Neural cell (in vitro differentiated cells): ENCODE data around the gene PGBD5.

Experiments used
- CTCF ChIP-seq: fragments of 450-650 bp; IDR thresholded peaks from 2 replicates; pipeline ENCODE4 v1.5.1; 2014; ENCODE audit warnings: antibody characterized with exemption, mild to moderate bottlenecking, moderate library complexity; ENCODE audit not compliant: poor library complexity, severe bottlenecking
- EP300 ChIP-seq: fragments of 450-650 bp; conservative IDR thresholded peaks from 2 replicates; pipeline ENCODE4 v1.6.1; 2014; ENCODE audit warnings: antibody characterized with exemption, mild to moderate bottlenecking, moderate library complexity; ENCODE audit not compliant: poor library complexity, severe bottlenecking
- EZH2 ChIP-seq: fragments of 200-600, 300-800 bp; shearing (Covaris generic), sonication (generic); IDR thresholded peaks from 2 replicates; pipeline ENCODE4 v1.6.1; 2014; ENCODE audit warnings: antibody characterized with exemption, low read length, borderline replicate concordance, mild to moderate bottlenecking; ENCODE audit not compliant: insufficient read depth, poor library complexity, severe bottlenecking
- POLR2AphosphoS5 ChIP-seq: IDR thresholded peaks from 2 replicates; pipeline ENCODE4 v1.6.1; 2012
- RAD21 ChIP-seq: fragments of 450-650 bp; conservative IDR thresholded peaks from 2 replicates; pipeline ENCODE4 v1.6.1; 2014; ENCODE audit warnings: antibody characterized with exemption, mild to moderate bottlenecking, moderate library complexity
- SMC3 ChIP-seq: fragments of 450-650 bp; conservative IDR thresholded peaks from 2 replicates; pipeline ENCODE4 v1.6.1; 2014; ENCODE audit warnings: antibody characterized with exemption, mild to moderate bottlenecking, moderate library complexity; ENCODE audit not compliant: poor library complexity
- TF ChIP-seq, protein P1 (sequence below): IDR thresholded peaks from 2 replicates; pipeline ENCODE4 v1.6.1; 2012; ENCODE audit warnings: borderline replicate concordance

DNA sequence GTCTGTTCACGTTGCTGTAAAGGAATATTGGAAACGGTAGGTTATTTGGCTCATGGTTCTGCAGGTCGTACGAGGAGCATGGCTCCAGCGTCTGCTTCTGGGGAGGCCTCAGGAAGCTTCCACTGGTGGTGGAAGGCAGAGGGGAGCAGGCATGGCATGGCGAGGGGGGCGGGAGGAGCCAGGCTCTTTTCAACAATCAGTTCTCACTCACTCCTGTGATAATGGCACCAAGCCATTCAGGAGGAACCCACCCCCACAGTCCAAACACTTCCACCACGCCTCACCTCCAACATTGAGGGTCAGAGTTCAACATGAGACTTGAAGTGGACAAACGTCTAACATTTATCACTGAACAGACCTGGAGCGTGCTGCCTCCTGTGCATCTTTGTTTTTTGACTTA lies 141.2 kb downstream of the PGBD5 start:
- TF ChIP-seq CTCF = no peak
- no peak for TF ChIP-seq EP300
- no peak for TF ChIP-seq SMC3
- TF ChIP-seq POLR2AphosphoS5 = no peak
- no peak for TF ChIP-seq RAD21
- TF ChIP-seq EZH2 = no peak
- TF ChIP-seq, protein P1, sequence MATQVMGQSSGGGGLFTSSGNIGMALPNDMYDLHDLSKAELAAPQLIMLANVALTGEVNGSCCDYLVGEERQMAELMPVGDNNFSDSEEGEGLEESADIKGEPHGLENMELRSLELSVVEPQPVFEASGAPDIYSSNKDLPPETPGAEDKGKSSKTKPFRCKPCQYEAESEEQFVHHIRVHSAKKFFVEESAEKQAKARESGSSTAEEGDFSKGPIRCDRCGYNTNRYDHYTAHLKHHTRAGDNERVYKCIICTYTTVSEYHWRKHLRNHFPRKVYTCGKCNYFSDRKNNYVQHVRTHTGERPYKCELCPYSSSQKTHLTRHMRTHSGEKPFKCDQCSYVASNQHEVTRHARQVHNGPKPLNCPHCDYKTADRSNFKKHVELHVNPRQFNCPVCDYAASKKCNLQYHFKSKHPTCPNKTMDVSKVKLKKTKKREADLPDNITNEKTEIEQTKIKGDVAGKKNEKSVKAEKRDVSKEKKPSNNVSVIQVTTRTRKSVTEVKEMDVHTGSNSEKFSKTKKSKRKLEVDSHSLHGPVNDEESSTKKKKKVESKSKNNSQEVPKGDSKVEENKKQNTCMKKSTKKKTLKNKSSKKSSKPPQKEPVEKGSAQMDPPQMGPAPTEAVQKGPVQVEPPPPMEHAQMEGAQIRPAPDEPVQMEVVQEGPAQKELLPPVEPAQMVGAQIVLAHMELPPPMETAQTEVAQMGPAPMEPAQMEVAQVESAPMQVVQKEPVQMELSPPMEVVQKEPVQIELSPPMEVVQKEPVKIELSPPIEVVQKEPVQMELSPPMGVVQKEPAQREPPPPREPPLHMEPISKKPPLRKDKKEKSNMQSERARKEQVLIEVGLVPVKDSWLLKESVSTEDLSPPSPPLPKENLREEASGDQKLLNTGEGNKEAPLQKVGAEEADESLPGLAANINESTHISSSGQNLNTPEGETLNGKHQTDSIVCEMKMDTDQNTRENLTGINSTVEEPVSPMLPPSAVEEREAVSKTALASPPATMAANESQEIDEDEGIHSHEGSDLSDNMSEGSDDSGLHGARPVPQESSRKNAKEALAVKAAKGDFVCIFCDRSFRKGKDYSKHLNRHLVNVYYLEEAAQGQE = no peak
